CD4-positive, CD25-positive, alpha-beta regulatory T cell (primary cell): ENCODE measurements around the gene UCK1. TPM values are rescaled to one million over a fixed set of nuclear protein-coding genes. Genes with fewer than 3 reads are reported as not detected.
"Not testable (repeated sequence)": the region's sequence is repeated elsewhere in the genome, so short reads cannot be mapped to it uniquely, and the experiment has no call there.

Source experiments
- ATAC-seq, 2 donors: fragments of 150-1000 bp; cut with Tn5 transposase; one replicate each; pipeline ENCODE4 v1.10.0; 2021; ENCODE audit warnings: low read depth in 2 of 2, moderate number of reproducible peaks in 2 of 2, moderate library complexity in 1 of 2
- DNase-seq, 3 donors: peaks; one replicate each; pipeline versions ENCODE4 v3.0.0 to v3.0.0-alpha.2; 2012 to 2022; ENCODE audit warnings: mixed read lengths in 1 of 3
- H3K27ac ChIP-seq: one replicate; pipeline ENCODE4 v1.7.0; 2013; ENCODE audit warnings: mild to moderate bottlenecking, low read length; ENCODE audit not compliant: insufficient read depth, poor library complexity, severe bottlenecking
- H3K27me3 ChIP-seq: one replicate; pipeline ENCODE4 v1.7.0; 2013; ENCODE audit warnings: low read length; ENCODE audit not compliant: control insufficient read depth, insufficient read depth
- H3K36me3 ChIP-seq: one replicate; pipeline ENCODE4 v1.7.0; 2013; ENCODE audit warnings: mild to moderate bottlenecking, low read length, moderate library complexity; ENCODE audit not compliant: control insufficient read depth, insufficient read depth
- H3K4me1 ChIP-seq: 2 replicates; pipeline ENCODE4 v1.7.0; 2013; ENCODE audit warnings: mild to moderate bottlenecking, low read length; ENCODE audit not compliant: insufficient read depth, control insufficient read depth, poor library complexity, severe bottlenecking
- H3K4me3 ChIP-seq: one replicate; pipeline ENCODE4 v1.7.0; 2013; ENCODE audit warnings: low read depth, mild to moderate bottlenecking, low read length, moderate library complexity
- H3K9me3 ChIP-seq, 2 experiments: 1 replicate in 1 of 2; 2 replicates in 1 of 2; pipeline ENCODE4 v1.7.0; 2013; ENCODE audit warnings: low read length in 2 of 2, mild to moderate bottlenecking in 1 of 2, moderate library complexity in 1 of 2; ENCODE audit not compliant: control insufficient read depth in 2 of 2
- H3K27ac Mint-ChIP-seq, 3 donors: one replicate each; pipeline ENCODE4 v1.8.0; 2020 to 2022; ENCODE audit warnings: mild to moderate bottlenecking in 3 of 3, mixed read lengths in 3 of 3, moderate library complexity in 2 of 3
- H3K27me3 Mint-ChIP-seq: one replicate; pipeline ENCODE4 v1.8.0; 2022; ENCODE audit warnings: mild to moderate bottlenecking, mixed read lengths
- H3K36me3 Mint-ChIP-seq: one replicate; pipeline ENCODE4 v1.8.0; 2020; ENCODE audit warnings: mixed read lengths
- H3K4me1 Mint-ChIP-seq, 4 donors: one replicate each; pipeline ENCODE4 v1.8.0; 2020 to 2022; ENCODE audit warnings: mixed read lengths in 4 of 4, mild to moderate bottlenecking in 1 of 4
- H3K4me3 Mint-ChIP-seq, 4 donors: one replicate each; pipeline ENCODE4 v1.8.0; 2020 to 2022; ENCODE audit warnings: mild to moderate bottlenecking in 4 of 4, mixed read lengths in 4 of 4, moderate library complexity in 3 of 4
- H3K9me3 Mint-ChIP-seq, 7 donors: one replicate each; pipeline ENCODE4 v1.8.0; 2020 to 2022; ENCODE audit warnings: mixed read lengths in 7 of 7, mild to moderate bottlenecking in 3 of 7, moderate library complexity in 2 of 7
- polyA plus RNA-seq, 4 donors: library from polyadenylated mRNA; unstranded; fragments of 300-500 nt; fragmentation: Illumina TruSeq; gene quantifications; one replicate each; pipeline ENCODE4 v1.2.3, GENCODE V29; 2021
- total RNA-seq: library from RNA; stranded (reverse); gene quantifications from one replicate; pipeline ENCODE4 v1.2.3, GENCODE V29; 2022

UCK1 gene
- total and polyA plus RNA-seq, 5 donors from 2014 or later: 20.9 to 28.8 (median 25.6) TPM

- peak in 1 of 3 donors; percentile 28 for DNase-seq
Measured at GRCh38 chr9:131559421-131560000, 28.4 kb upstream of the UCK1 start.

GRCh38 chr9:131557855-131558548 lies 26.9 kb upstream of the UCK1 start:
- Histone ChIP-seq H3K27ac (no peak overlapping the region), H3K27me3 (no peaks in the 10 kb centered on the region), H3K4me3 (no peak overlapping the region), H3K36me3 (no peaks in the 10 kb centered on the region), H3K9me3 (no peaks in the 10 kb centered on the region), H3K4me1 (no peaks in the 10 kb centered on the region)
- Mint-ChIP-seq H3K27me3 (peaks cover 24% of the 10 kb centered on the region), H3K4me1 (peaks cover 0 to 6% (median 3%) of the 10 kb centered on the region in 4 donors), H3K27ac (no peak overlapping the region), H3K9me3 (peaks cover 0 to 7% (median 0%) of the 10 kb centered on the region in 7 donors), H3K36me3 (peaks cover under 1% of the 10 kb centered on the region), H3K4me3 (no peak overlapping the region)
- no peak for DNase-seq
- ATAC-seq: no peak

More at GRCh38 chr9:131559421-131560000, 28.4 kb upstream of the UCK1 start:
- Mint-ChIP-seq H3K36me3 (no peaks in the 10 kb centered on the region), H3K9me3 (peaks cover 0 to 9% (median 0%) of the 10 kb centered on the region in 7 donors), H3K4me3 (no peak overlapping the region), H3K4me1 (peaks cover 0 to 6% (median 3%) of the 10 kb centered on the region in 4 donors), H3K27ac (no peak overlapping the region), H3K27me3 (peaks cover 22% of the 10 kb centered on the region)
- H3K4me1 ChIP-seq: no peaks in the 10 kb centered on the region
- H3K27ac ChIP-seq: no peak overlapping the region
- H3K36me3 ChIP-seq: no peaks in the 10 kb centered on the region
- no peak overlapping the region for H3K4me3 ChIP-seq
- no peaks in the 10 kb centered on the region for H3K27me3 ChIP-seq
- no peaks in the 10 kb centered on the region for H3K9me3 ChIP-seq
- ATAC-seq: no peak

DNA sequence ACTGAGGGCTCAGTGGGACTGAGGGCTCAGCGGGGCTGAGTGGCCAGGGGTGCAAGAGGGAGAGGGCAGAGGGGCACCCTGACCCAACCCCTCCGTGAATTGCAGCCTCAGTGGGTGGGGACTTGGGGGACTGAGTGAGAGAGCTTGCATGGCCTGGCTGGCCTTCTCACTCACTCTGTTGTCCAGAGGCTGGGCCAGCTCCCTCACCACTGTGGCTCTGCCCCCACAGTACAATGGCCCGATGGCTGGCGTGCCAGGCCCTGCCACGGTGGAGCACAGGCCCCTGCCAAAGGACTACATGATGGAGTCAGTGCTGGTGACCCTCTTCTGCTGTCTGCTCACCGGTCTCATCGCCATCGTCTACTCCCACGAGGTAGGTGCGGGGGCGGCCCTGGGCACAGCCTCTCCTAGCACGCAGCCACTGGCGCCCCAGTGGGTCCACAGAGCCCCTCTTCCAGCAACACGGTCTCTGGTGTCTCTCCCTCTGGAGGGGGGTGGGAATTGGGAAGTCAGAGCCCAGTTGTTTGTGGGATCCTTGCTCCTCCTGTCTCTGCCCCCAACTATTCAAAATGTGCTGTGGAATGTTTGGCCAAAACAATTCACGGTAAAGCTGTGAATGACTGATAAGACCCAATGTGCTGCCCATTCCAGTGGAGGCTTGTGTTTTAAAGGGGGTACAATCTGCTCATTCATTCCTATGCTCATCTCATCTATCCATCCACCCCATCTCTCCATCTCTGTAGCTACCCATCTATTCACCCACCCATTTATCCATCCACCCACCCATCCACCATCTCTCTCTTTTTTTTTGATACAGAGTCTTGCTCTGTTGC lies 25.0 kb upstream of the UCK1 start:
- peaks cover 43% of the 10 kb centered on the region for H3K27me3 Mint-ChIP-seq
- no peak overlapping the region for H3K4me3 Mint-ChIP-seq
- ATAC-seq: no peak
- no peak overlapping the region for H3K4me3 ChIP-seq
- H3K9me3 ChIP-seq: no peaks in the 10 kb centered on the region
- peaks cover 0 to 2% (median 0%) of the 10 kb centered on the region in 7 donors for H3K9me3 Mint-ChIP-seq
- no peak for DNase-seq
- no peak overlapping the region for H3K27ac Mint-ChIP-seq
- H3K36me3 Mint-ChIP-seq: peaks cover 6% of the 10 kb centered on the region
- no peaks in the 10 kb centered on the region for H3K36me3 ChIP-seq
- H3K4me1 Mint-ChIP-seq: peaks cover 0 to 6% (median 2%) of the 10 kb centered on the region in 4 donors
- no peaks in the 10 kb centered on the region for H3K4me1 ChIP-seq
- no peak overlapping the region for H3K27ac ChIP-seq
- H3K27me3 ChIP-seq: no peaks in the 10 kb centered on the region

- H3K4me1 Mint-ChIP-seq: peaks cover 0 to 6% (median 2%) of the 10 kb centered on the region in 4 donors
Measured at GRCh38 chr9:131554843-131555351, 23.8 kb upstream of the UCK1 start.

DNA sequence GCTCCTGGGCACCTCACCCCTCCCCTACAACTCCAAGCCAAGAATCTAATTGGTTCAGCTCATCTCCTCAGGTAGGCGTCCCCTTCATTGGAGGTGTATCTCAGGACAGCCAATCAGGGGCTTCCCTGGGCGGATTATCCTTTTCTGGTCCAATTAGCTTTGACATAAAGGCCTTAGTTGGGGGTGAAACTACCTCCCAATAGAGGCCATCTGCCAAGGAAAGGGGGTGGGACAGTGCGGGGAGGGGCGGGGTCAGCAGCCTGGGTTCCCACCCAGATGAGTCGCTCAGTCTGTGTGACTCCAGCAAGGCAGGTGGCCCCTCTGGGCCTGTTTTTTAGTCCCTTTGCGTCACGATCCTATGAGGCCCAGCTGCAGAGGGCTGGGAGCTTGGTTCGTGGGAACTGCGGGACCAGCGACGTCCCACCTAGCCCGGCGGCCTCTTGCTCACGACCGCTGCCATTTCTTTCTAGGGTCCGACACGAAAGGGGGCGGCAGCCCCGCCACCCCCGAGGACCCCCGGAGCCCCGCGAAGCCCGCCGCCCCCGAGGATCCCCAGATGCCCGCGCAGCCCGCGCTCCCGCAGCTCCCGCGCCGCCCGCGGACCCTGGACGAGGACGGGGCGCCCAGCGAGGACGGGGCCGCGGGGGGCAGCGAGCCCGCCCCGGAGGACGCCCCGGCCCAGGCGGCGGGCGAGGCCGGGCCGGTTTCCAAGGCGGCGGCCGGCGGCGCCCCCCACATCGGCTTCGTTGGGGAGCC lies 23.2 kb upstream of the UCK1 start:
- Histone ChIP-seq H3K36me3 (no peaks in the 10 kb centered on the region), H3K27me3 (no peaks in the 10 kb centered on the region), H3K4me3 (no peak overlapping the region), H3K27ac (no peak overlapping the region), H3K4me1 (no peaks in the 10 kb centered on the region), H3K9me3 (no peaks in the 10 kb centered on the region)
- ATAC-seq: no peak
- Mint-ChIP-seq H3K36me3 (peaks cover 7% of the 10 kb centered on the region), H3K27ac (no peak overlapping the region), H3K9me3 (peaks cover 0 to 5% (median 0%) of the 10 kb centered on the region in 7 donors), H3K27me3 (peaks cover 54% of the 10 kb centered on the region), H3K4me1 (peaks cover 0 to 6% (median 2%) of the 10 kb centered on the region in 4 donors), H3K4me3 (no peak overlapping the region)
- DNase-seq: no peak

More at GRCh38 chr9:131554843-131555351, 23.8 kb upstream of the UCK1 start:
- ATAC-seq (no peak), DNase-seq (no peak)
- Histone ChIP-seq H3K4me3 (no peak overlapping the region), H3K4me1 (no peaks in the 10 kb centered on the region), H3K27me3 (no peaks in the 10 kb centered on the region), H3K27ac (no peak overlapping the region), H3K9me3 (no peaks in the 10 kb centered on the region), H3K36me3 (no peaks in the 10 kb centered on the region)
- no peak overlapping the region for H3K27ac Mint-ChIP-seq
- peaks cover 0 to 5% (median 0%) of the 10 kb centered on the region in 7 donors for H3K9me3 Mint-ChIP-seq
- H3K27me3 Mint-ChIP-seq: peaks cover 54% of the 10 kb centered on the region
- H3K36me3 Mint-ChIP-seq: peaks cover 7% of the 10 kb centered on the region
- H3K4me3 Mint-ChIP-seq: peak overlapping the region in 1 of 4 donors; percentile 35

GRCh38 chr9:131552030-131552429 lies 21.0 kb upstream of the UCK1 start:
- H3K27ac ChIP-seq: no peak overlapping the region
- H3K4me3 Mint-ChIP-seq: peak overlapping the region in 1 of 4 donors; percentile 18
- peaks cover 76% of the 10 kb centered on the region for H3K27me3 Mint-ChIP-seq
- H3K36me3 Mint-ChIP-seq: peaks cover 14% of the 10 kb centered on the region
- H3K27me3 ChIP-seq: no peaks in the 10 kb centered on the region
- peaks cover 3 to 18% (median 10%) of the 10 kb centered on the region in 4 donors for H3K4me1 Mint-ChIP-seq
- peaks cover 0 to 11% (median 1%) of the 10 kb centered on the region in 7 donors for H3K9me3 Mint-ChIP-seq
- H3K27ac Mint-ChIP-seq: no peak overlapping the region
- no peak overlapping the region for H3K4me3 ChIP-seq
- no peaks in the 10 kb centered on the region for H3K9me3 ChIP-seq
- ATAC-seq (no peak), DNase-seq (no peak)
- no peaks in the 10 kb centered on the region for H3K36me3 ChIP-seq
- peaks cover 2% of the 10 kb centered on the region for H3K4me1 ChIP-seq

DNA sequence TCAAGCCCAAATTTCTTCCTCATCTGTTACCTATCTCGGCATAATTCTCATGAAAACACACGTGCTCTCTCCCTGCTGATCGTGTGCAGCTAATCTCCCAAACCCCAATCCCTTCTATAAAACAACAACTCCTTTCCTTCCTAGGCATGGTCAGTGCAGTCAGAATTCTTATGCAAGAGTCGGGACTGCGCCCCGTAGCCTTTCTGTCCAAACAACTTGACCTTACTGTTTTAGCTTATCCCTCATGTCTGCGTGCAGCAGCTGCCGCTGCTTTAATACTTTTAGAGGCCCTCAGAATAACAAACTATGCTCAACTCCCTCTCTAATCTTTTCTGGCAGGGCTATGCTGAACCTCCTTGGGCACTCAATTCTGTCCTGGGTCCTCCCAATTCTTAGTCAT lies 19.4 kb upstream of the UCK1 start:
- peaks cover 80% of the 10 kb centered on the region for H3K27me3 Mint-ChIP-seq
- H3K27ac Mint-ChIP-seq, H3K36me3 ChIP-seq, H3K27me3 ChIP-seq, DNase-seq, H3K9me3 ChIP-seq, ATAC-seq, H3K4me3 Mint-ChIP-seq, H3K27ac ChIP-seq, H3K4me3 ChIP-seq: not testable (repeated sequence)
- peaks cover 4 to 27% (median 13%) of the 10 kb centered on the region in 4 donors for H3K4me1 Mint-ChIP-seq
- peaks cover 14% of the 10 kb centered on the region for H3K36me3 Mint-ChIP-seq
- H3K4me1 ChIP-seq: peaks cover 16% of the 10 kb centered on the region
- H3K9me3 Mint-ChIP-seq: peaks cover 0 to 11% (median 1%) of the 10 kb centered on the region in 7 donors
